Trophoblast cell (in vitro differentiated cells and primary cell): ENCODE measurements around the gene TRIM24. TPM values are rescaled to one million over a fixed set of nuclear protein-coding genes. Genes with fewer than 3 reads are reported as not detected.
"Not testable (repeated sequence)": the region's sequence is repeated elsewhere in the genome, so short reads cannot be mapped to it uniquely, and the experiment has no call there.

ENCODE experiments used
- DNase-seq, 2 donors: peaks; one replicate each; pipeline ENCODE4 v3.0.0-alpha.2; 2016
- H2AFZ ChIP-seq: 2 replicates; pipeline ENCODE4 v1.6.1; 2013; ENCODE audit warnings: low read length, moderate library complexity, mild to moderate bottlenecking; ENCODE audit not compliant: insufficient read depth, poor library complexity
- H2AK5ac ChIP-seq: 2 replicates; pipeline ENCODE4 v1.6.1; 2013; ENCODE audit warnings: mild to moderate bottlenecking, low read length
- H2BK120ac ChIP-seq: 2 replicates; pipeline ENCODE4 v1.6.1; 2013; ENCODE audit warnings: low read length, mild to moderate bottlenecking, moderate library complexity; ENCODE audit not compliant: insufficient read depth, poor library complexity
- H2BK12ac ChIP-seq: 2 replicates; pipeline ENCODE4 v1.6.1; 2013; ENCODE audit warnings: mild to moderate bottlenecking, low read length, moderate library complexity
- H2BK5ac ChIP-seq: 2 replicates; pipeline ENCODE4 v1.6.1; 2013; ENCODE audit warnings: low read length, low read depth, moderate library complexity, mild to moderate bottlenecking; ENCODE audit not compliant: poor library complexity
- H3K14ac ChIP-seq: 2 replicates; pipeline ENCODE4 v1.6.1; 2013; ENCODE audit warnings: mild to moderate bottlenecking, low read length
- H3K18ac ChIP-seq: 2 replicates; pipeline ENCODE4 v1.6.1; 2013; ENCODE audit warnings: mild to moderate bottlenecking, low read length
- H3K23ac ChIP-seq: 2 replicates; pipeline ENCODE4 v1.6.1; 2013; ENCODE audit warnings: low read length
- H3K27ac ChIP-seq: 2 replicates; pipeline ENCODE4 v1.5.1; 2013; ENCODE audit warnings: low read depth, mild to moderate bottlenecking, inconsistent platforms, low read length, moderate library complexity
- H3K27me3 ChIP-seq: 2 replicates; pipeline ENCODE4 v1.6.1; 2013; ENCODE audit warnings: inconsistent platforms, mild to moderate bottlenecking, low read length, moderate library complexity; ENCODE audit not compliant: insufficient read depth
- H3K36me3 ChIP-seq, 2 experiments: 1 replicate in 1 of 2; 2 replicates in 1 of 2; pipeline ENCODE4 v1.6.1; 2013; ENCODE audit warnings: low read length in 2 of 2, mild to moderate bottlenecking in 2 of 2, moderate library complexity in 1 of 2; ENCODE audit not compliant: insufficient read depth in 2 of 2, control insufficient read depth in 1 of 2
- H3K4ac ChIP-seq: 2 replicates; pipeline ENCODE4 v1.6.1; 2013; ENCODE audit warnings: low read depth, mild to moderate bottlenecking, low read length, moderate library complexity
- H3K4me1 ChIP-seq, 2 experiments: 1 replicate in 1 of 2; 2 replicates in 1 of 2; pipeline ENCODE4 v1.6.1; 2013; ENCODE audit warnings: low read length in 2 of 2, mild to moderate bottlenecking in 2 of 2, moderate library complexity in 1 of 2; ENCODE audit not compliant: insufficient read depth in 2 of 2, control insufficient read depth in 1 of 2
- H3K4me2 ChIP-seq: 2 replicates; pipeline ENCODE4 v1.6.1; 2013; ENCODE audit warnings: inconsistent platforms, mild to moderate bottlenecking, low read length, moderate library complexity
- H3K4me3 ChIP-seq: 2 replicates; pipeline ENCODE4 v1.5.1; 2013; ENCODE audit warnings: mild to moderate bottlenecking, low read depth, low read length, inconsistent platforms
- H3K79me1 ChIP-seq: one replicate; pipeline ENCODE4 v1.6.1; 2013; ENCODE audit warnings: low read length
- H3K79me2 ChIP-seq: 2 replicates; pipeline ENCODE4 v1.6.1; 2013; ENCODE audit warnings: low read length, mild to moderate bottlenecking; ENCODE audit not compliant: control insufficient read depth, insufficient read depth, poor library complexity
- H3K9ac ChIP-seq: 2 replicates; pipeline ENCODE4 v1.6.1; 2013; ENCODE audit warnings: mild to moderate bottlenecking, low read length
- H3K9me3 ChIP-seq: 2 replicates; pipeline ENCODE4 v1.6.1; 2013; ENCODE audit warnings: low read depth, mild to moderate bottlenecking, control low read depth, inconsistent platforms, low read length; ENCODE audit not compliant: insufficient read depth
- H4K12ac ChIP-seq: 2 replicates; pipeline ENCODE4 v1.6.1; 2013; ENCODE audit warnings: low read depth, mild to moderate bottlenecking, low read length, moderate library complexity
- H4K8ac ChIP-seq: 2 replicates; pipeline ENCODE4 v1.6.1; 2013; ENCODE audit warnings: low read depth, mild to moderate bottlenecking, low read length, moderate library complexity
- H4K91ac ChIP-seq: one replicate; pipeline ENCODE4 v1.6.1; 2013; ENCODE audit warnings: low read depth, mild to moderate bottlenecking, low read length, moderate library complexity
- WGBS: extraction: QIAGEN DNeasy Blood & Tissue Kit; methylation state at CpG from one replicate; pipeline ENCODE4 v1.1.7; 2013; ENCODE audit warnings: missing lambda C conversion rate; ENCODE audit not compliant: insufficient read length, insufficient coverage; ENCODE audit errors: extremely low coverage; 5-methylcytosine and 5-hydroxymethylcytosine counted together
- polyA plus RNA-seq: library from polyadenylated mRNA; stranded (reverse); fragments of 200-250 nt; gene quantifications from 2 replicates; pipeline ENCODE4 v1.2.3, GENCODE V29; 2013

Gene TRIM24
- 111 and 117 TPM in 2 replicates for polyA plus RNA-seq

DNA sequence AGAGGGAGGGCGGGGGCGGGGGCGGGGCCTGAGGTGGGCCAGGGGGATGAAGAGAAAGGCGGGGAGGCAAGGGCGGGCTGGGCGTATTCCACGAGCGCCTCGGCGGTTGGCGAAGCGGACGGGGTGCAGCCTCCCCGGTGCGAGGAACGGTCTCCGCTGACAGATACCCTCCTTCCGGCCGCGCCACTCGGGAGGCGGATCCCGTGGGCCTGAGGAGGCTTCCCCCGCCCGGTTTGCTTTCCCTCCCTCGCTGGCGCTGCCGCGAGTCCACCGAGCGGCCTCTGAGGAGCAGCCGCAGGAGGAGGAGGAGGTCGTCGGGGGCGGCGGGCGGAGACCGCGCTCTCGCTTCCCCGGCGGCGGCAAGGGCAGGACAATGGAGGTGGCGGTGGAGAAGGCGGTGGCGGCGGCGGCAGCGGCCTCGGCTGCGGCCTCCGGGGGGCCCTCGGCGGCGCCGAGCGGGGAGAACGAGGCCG lies at the start of gene TRIM24:
Gene TRIM24 (plus strand): TSS at position 84 of the 473 bp plus-strand sequence. CDS start 290 bp downstream, at position 374.
- Histone ChIP-seq H3K9me3 (peaks cover 2% of the 10 kb centered on the region), H2BK12ac (peak within 1 kb of the TSS; percentile 51), H4K91ac (peak within 1 kb of the TSS; percentile 91), H2BK5ac (peak within 1 kb of the TSS; percentile 97), H3K79me2 (peaks cover 26% of the 10 kb centered on the region), H3K79me1 (peaks cover 11% of the 10 kb centered on the region), H3K23ac (no peak within 1 kb of the TSS), H3K27me3 (no peaks in the 10 kb centered on the region), H4K12ac (peak within 1 kb of the TSS; percentile 71), H3K18ac (peak within 1 kb of the TSS; percentile 99), H3K14ac (peak within 1 kb of the TSS; percentile 98), H2AFZ (peak within 1 kb of the TSS; percentile 85), H3K4me2 (peak within 1 kb of the TSS; percentile 63), H2BK120ac (peak within 1 kb of the TSS; percentile 91), H3K4me1 (peaks cover 7 to 8% of the 10 kb centered on the region in 2 experiments), H2AK5ac (peak within 1 kb of the TSS; percentile 92), H4K8ac (peak within 1 kb of the TSS; percentile 75), H3K4ac (peak within 1 kb of the TSS; percentile 63), H3K27ac (peak within 1 kb of the TSS; percentile 97), H3K36me3 (peaks cover 7 to 8% of the 10 kb centered on the region in 2 experiments), H3K4me3 (peak within 1 kb of the TSS; percentile 96), H3K9ac (peak within 1 kb of the TSS; percentile 89)
- WGBS, result no CpG with 5 or more reads among the region's 59 CpGs
- DNase-seq, result no peak

GRCh38 chr7:138412077-138412476 lies 48.0 kb upstream of the TRIM24 start:
- not testable (repeated sequence) for H3K27ac ChIP-seq, H3K4me2 ChIP-seq, H3K4me1 ChIP-seq, H3K36me3 ChIP-seq, H3K18ac ChIP-seq, H3K4ac ChIP-seq, H3K4me3 ChIP-seq, H3K9me3 ChIP-seq, H3K79me1 ChIP-seq, H2BK5ac ChIP-seq, H4K91ac ChIP-seq, H3K9ac ChIP-seq, DNase-seq, H2AFZ ChIP-seq, H3K23ac ChIP-seq, H4K12ac ChIP-seq, H2AK5ac ChIP-seq, H3K14ac ChIP-seq, H3K79me2 ChIP-seq, H2BK12ac ChIP-seq, H3K27me3 ChIP-seq, H2BK120ac ChIP-seq, H4K8ac ChIP-seq
- WGBS, result no CpG with 5 or more reads among the region's 3 CpGs

- no CpG with 5 or more reads among the region's 6 CpGs for WGBS
- H2BK120ac ChIP-seq, H3K27me3 ChIP-seq, H3K4me3 ChIP-seq, H3K4ac ChIP-seq, H3K79me1 ChIP-seq, H3K27ac ChIP-seq, H4K12ac ChIP-seq, H3K4me2 ChIP-seq, H3K36me3 ChIP-seq, H2AFZ ChIP-seq, DNase-seq, H2BK12ac ChIP-seq, H4K8ac ChIP-seq, H3K14ac ChIP-seq, H3K23ac ChIP-seq, H2AK5ac ChIP-seq, H4K91ac ChIP-seq, H2BK5ac ChIP-seq, H3K79me2 ChIP-seq, H3K9ac ChIP-seq, H3K4me1 ChIP-seq, H3K18ac ChIP-seq, H3K9me3 ChIP-seq: not testable (repeated sequence)
Measured at GRCh38 chr7:138412921-138413320, 47.1 kb upstream of the TRIM24 start.

DNA sequence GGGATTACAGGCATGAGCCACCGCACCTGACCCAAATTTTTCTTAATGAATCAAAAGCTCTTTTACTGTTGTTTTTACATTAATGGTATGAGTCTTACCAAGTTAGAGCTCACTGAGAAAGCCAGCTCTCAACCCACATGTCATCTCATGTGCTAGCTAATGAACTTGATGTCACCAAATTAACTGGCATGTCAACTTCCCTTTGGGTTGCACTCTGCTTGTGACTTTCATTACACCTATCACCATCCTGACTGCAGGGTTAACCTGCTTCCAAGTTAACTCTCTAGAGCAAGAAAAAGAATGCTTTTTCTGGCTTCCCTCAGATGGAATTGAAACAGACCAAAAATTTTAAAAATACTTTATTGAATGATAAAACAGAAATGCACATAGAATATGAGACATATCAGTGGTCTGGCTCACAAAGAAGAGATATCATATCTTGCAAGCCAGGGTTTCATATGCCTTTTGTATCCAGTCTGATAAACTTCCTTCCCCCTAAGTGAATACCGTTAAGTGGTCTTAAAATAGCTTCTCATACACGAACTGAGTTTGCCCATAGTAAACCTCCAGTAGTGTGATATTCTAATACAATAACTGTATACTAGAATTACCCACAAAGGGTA lies 42.9 kb upstream of the TRIM24 start:
- Histone ChIP-seq H3K4me2 (no peak overlapping the region), H3K9me3 (no peaks in the 10 kb centered on the region), H3K4ac (no peak overlapping the region), H3K18ac (no peak overlapping the region), H3K4me1 (no peaks in the 10 kb centered on the region), H3K14ac (no peak overlapping the region), H3K4me3 (no peak overlapping the region), H4K91ac (no peak overlapping the region), H3K27ac (no peak overlapping the region), H3K9ac (no peak overlapping the region), H2AFZ (no peak overlapping the region), H3K79me2 (no peaks in the 10 kb centered on the region), H3K23ac (no peak overlapping the region), H3K79me1 (peaks cover 2% of the 10 kb centered on the region), H3K27me3 (no peaks in the 10 kb centered on the region), H4K8ac (no peak overlapping the region), H2BK5ac (no peak overlapping the region), H4K12ac (no peak overlapping the region), H2AK5ac (no peak overlapping the region), H2BK120ac (no peak overlapping the region), H2BK12ac (no peak overlapping the region), H3K36me3 (peaks cover 0 to 2% of the 10 kb centered on the region in 2 experiments)
- DNase-seq, result no peak
- WGBS, result no CpG with 5 or more reads among the region's 3 CpGs
